Sigmoid colon (tissue), 4 donors: ENCODE data around the gene GMDS.

Experiments used
- CTCF ChIP-seq, 4 experiments: fragments of 450-650 bp in 3 of 4; fragments of 200-600 bp in 1 of 4; IDR thresholded peaks; one replicate each; pipeline ENCODE4 v1.5.1; 2016 to 2019; ENCODE audit warnings: antibody characterized with exemption in 4 of 4, mild to moderate bottlenecking in 3 of 4, moderate library complexity in 2 of 4
- EP300 ChIP-seq, 4 donors: sonication (generic); formaldehyde crosslinking; IDR thresholded peaks; one replicate each; pipeline ENCODE4 v1.6.1; 2017; ENCODE audit warnings: antibody characterized with exemption in 4 of 4
- POLR2AphosphoS5 ChIP-seq, 4 donors: sonication (generic); formaldehyde crosslinking; IDR thresholded peaks; one replicate each; pipeline ENCODE4 v1.6.1; 2017; ENCODE audit warnings: antibody characterized with exemption in 4 of 4

- TF ChIP-seq POLR2AphosphoS5 (IDR thresholded peaks at IDR 0.05), result no peak
- no peak for TF ChIP-seq CTCF (IDR thresholded peaks at IDR 0.05)
- TF ChIP-seq EP300 (IDR thresholded peaks at IDR 0.05), result no peak
These were observed 389.0 kb downstream of the GMDS start for GRCh38 chr6:1856381-1856780.
